H9 (cell line): ENCODE measurements around the gene TOM1L2. TPM values are rescaled to one million over a fixed set of nuclear protein-coding genes. Genes with fewer than 3 reads are reported as not detected.

Source experiments
- DNase-seq: peaks from one replicate; pipeline ENCODE4 v3.0.0-alpha.2; 2017
- H2AFZ ChIP-seq: one replicate; pipeline ENCODE4 v1.6.1; 2013; ENCODE audit warnings: mild to moderate bottlenecking, low read length, control low read depth, moderate library complexity
- H2AK5ac ChIP-seq: 2 replicates; pipeline ENCODE4 v1.6.1; 2013; ENCODE audit warnings: low read length, control low read depth, mixed read lengths; ENCODE audit not compliant: insufficient read length
- H2BK120ac ChIP-seq: one replicate; pipeline ENCODE4 v1.6.1; 2013; ENCODE audit warnings: low read depth, mild to moderate bottlenecking, low read length, control low read depth, inconsistent platforms; ENCODE audit not compliant: poor library complexity, severe bottlenecking
- H2BK12ac ChIP-seq: 2 replicates; pipeline ENCODE4 v1.6.1; 2013; ENCODE audit warnings: low read length, control low read depth, mixed read lengths, low read depth; ENCODE audit not compliant: insufficient read length
- H2BK15ac ChIP-seq: 2 replicates; pipeline ENCODE4 v1.6.1; 2013; ENCODE audit warnings: low read depth, low read length, control low read depth
- H2BK20ac ChIP-seq: one replicate; pipeline ENCODE4 v1.6.1; 2013; ENCODE audit warnings: low read depth, mild to moderate bottlenecking, low read length, control low read depth, inconsistent platforms; ENCODE audit not compliant: poor library complexity, severe bottlenecking
- H2BK5ac ChIP-seq: 2 replicates; pipeline ENCODE4 v1.6.1; 2013; ENCODE audit warnings: low read length, control low read depth, mixed read lengths; ENCODE audit not compliant: insufficient read length
- H3K14ac ChIP-seq: 2 replicates; pipeline ENCODE4 v1.6.1; 2013; ENCODE audit warnings: low read length, control low read depth; ENCODE audit not compliant: insufficient read depth
- H3K18ac ChIP-seq: 2 replicates; pipeline ENCODE4 v1.6.1; 2013; ENCODE audit warnings: low read depth, mild to moderate bottlenecking, mixed read lengths, low read length, control low read depth; ENCODE audit not compliant: insufficient read length
- H3K23ac ChIP-seq: 2 replicates; pipeline ENCODE4 v1.6.1; 2013; ENCODE audit warnings: low read length, control low read depth, mixed read lengths, low read depth; ENCODE audit not compliant: insufficient read length
- H3K23me2 ChIP-seq: 2 replicates; pipeline ENCODE4 v1.6.1; 2013; ENCODE audit warnings: low read depth, mild to moderate bottlenecking, mixed read lengths, low read length, control low read depth; ENCODE audit not compliant: insufficient read length, poor library complexity, severe bottlenecking
- H3K27ac ChIP-seq: 2 replicates; pipeline ENCODE4 v1.5.1; 2013; ENCODE audit warnings: low read length, control low read depth, mixed read lengths, low read depth; ENCODE audit not compliant: insufficient read length
- H3K27me3 ChIP-seq: 2 replicates; pipeline ENCODE4 v1.6.1; 2013; ENCODE audit warnings: low read length, control low read depth, inconsistent platforms; ENCODE audit not compliant: insufficient read depth
- H3K4ac ChIP-seq: 2 replicates; pipeline ENCODE4 v1.6.1; 2013; ENCODE audit warnings: low read depth, mild to moderate bottlenecking, control low read depth, inconsistent platforms, low read length, moderate library complexity
- H3K4me1 ChIP-seq: 2 replicates; pipeline ENCODE4 v1.6.1; 2013; ENCODE audit warnings: low read length, control low read depth, inconsistent platforms; ENCODE audit not compliant: insufficient read depth
- H3K4me2 ChIP-seq: 2 replicates; pipeline ENCODE4 v1.6.1; 2013; ENCODE audit warnings: low read length, control low read depth, mixed read lengths; ENCODE audit not compliant: insufficient read length, insufficient read depth
- H3K56ac ChIP-seq: 2 replicates; pipeline ENCODE4 v1.6.1; 2013; ENCODE audit warnings: low read depth, mild to moderate bottlenecking, mixed read lengths, low read length, control low read depth; ENCODE audit not compliant: insufficient read length
- H3K79me1 ChIP-seq: 2 replicates; pipeline ENCODE4 v1.6.1; 2013; ENCODE audit warnings: low read depth, mild to moderate bottlenecking, moderate library complexity, low read length, control low read depth, inconsistent platforms; ENCODE audit not compliant: insufficient read depth, poor library complexity, severe bottlenecking
- H3K79me2 ChIP-seq: 2 replicates; pipeline ENCODE4 v1.6.1; 2013; ENCODE audit warnings: low read length, control low read depth, inconsistent platforms; ENCODE audit not compliant: insufficient read depth
- H3K9ac ChIP-seq: 2 replicates; pipeline ENCODE4 v1.6.1; 2013; ENCODE audit warnings: low read length, control low read depth, mixed read lengths; ENCODE audit not compliant: insufficient read length; ENCODE audit errors: extremely low read depth
- H3K9me3 ChIP-seq: one replicate; pipeline ENCODE4 v1.6.1; 2013; ENCODE audit warnings: low read depth, low read length, inconsistent platforms; ENCODE audit not compliant: control insufficient read depth
- H3T11ph ChIP-seq: one replicate; pipeline ENCODE4 v1.6.1; 2013; ENCODE audit warnings: mild to moderate bottlenecking, low read length, control low read depth, inconsistent platforms
- H4K20me1 ChIP-seq: one replicate; pipeline ENCODE4 v1.6.1; 2013; ENCODE audit not compliant: control insufficient read depth, insufficient read length, insufficient read depth
- H4K5ac ChIP-seq: 2 replicates; pipeline ENCODE4 v1.6.1; 2013; ENCODE audit warnings: low read depth, mild to moderate bottlenecking, mixed read lengths, low read length, control low read depth; ENCODE audit not compliant: insufficient read length
- H4K8ac ChIP-seq: replicated peaks from 2 replicates; pipeline ENCODE4 v1.6.1; 2013; ENCODE audit warnings: low read length, control low read depth, mixed read lengths, low read depth; ENCODE audit not compliant: insufficient read length
- H4K91ac ChIP-seq: 2 replicates; pipeline ENCODE4 v1.6.1; 2013; ENCODE audit warnings: low read depth, mild to moderate bottlenecking, moderate library complexity, mixed read lengths, low read length, control low read depth; ENCODE audit not compliant: insufficient read length
- H3K27ac Mint-ChIP-seq, 3 experiments: 2 replicates in 2 of 3; 3 replicates in 1 of 3; pipeline ENCODE4 v1.8.0; 2020 to 2021; ENCODE audit warnings: mixed read lengths in 3 of 3, mild to moderate bottlenecking in 1 of 3, moderate library complexity in 1 of 3
- H3K27me3 Mint-ChIP-seq: 2 replicates; pipeline ENCODE4 v1.8.0; 2021; ENCODE audit warnings: low read depth, mild to moderate bottlenecking, moderate library complexity, mixed read lengths
- H3K36me3 Mint-ChIP-seq, 3 experiments: 2 replicates in 2 of 3; 3 replicates in 1 of 3; pipeline ENCODE4 v1.8.0; 2020 to 2021; ENCODE audit warnings: low read depth in 3 of 3, mixed read lengths in 3 of 3; ENCODE audit not compliant: insufficient read depth in 1 of 3
- H3K4me1 Mint-ChIP-seq, 2 experiments: 2 replicates each; pipeline ENCODE4 v1.8.0; 2020; ENCODE audit warnings: mixed read lengths in 2 of 2
- H3K4me3 Mint-ChIP-seq, 2 experiments: 2 replicates in 1 of 2; 3 replicates in 1 of 2; pipeline ENCODE4 v1.8.0; 2020 to 2021; ENCODE audit warnings: mild to moderate bottlenecking in 2 of 2, mixed read lengths in 2 of 2, moderate library complexity in 1 of 2
- H3K9me3 Mint-ChIP-seq, 2 experiments: 2 replicates in 1 of 2; 3 replicates in 1 of 2; pipeline ENCODE4 v1.8.0; 2020; ENCODE audit warnings: mild to moderate bottlenecking in 2 of 2, mixed read lengths in 2 of 2, moderate library complexity in 1 of 2
- WGBS: extraction: QIAGEN DNeasy Blood & Tissue Kit; methylation state at CpG from one replicate; pipeline ENCODE4 v1.1.7; 2013; ENCODE audit warnings: missing lambda C conversion rate, low lambda C conversion rate, mixed read lengths; ENCODE audit not compliant: insufficient read length; ENCODE audit errors: extremely low coverage; 5-methylcytosine and 5-hydroxymethylcytosine counted together
- total RNA-seq: library from RNA; stranded (reverse); gene quantifications from 2 replicates; pipeline ENCODE4 v1.2.1, GENCODE V29; 2021
- TF ChIP-seq, protein P1 (sequence below): fragments of 200-600 bp; sonication (generic); conservative IDR thresholded peaks from 3 replicates; pipeline ENCODE4 v1.8.0; 2021; ENCODE audit warnings: antibody characterized with exemption, mild to moderate bottlenecking

The TOM1L2 gene
- total RNA-seq, 1 experiment from 2014 or later = 4.6 TPM

DNA sequence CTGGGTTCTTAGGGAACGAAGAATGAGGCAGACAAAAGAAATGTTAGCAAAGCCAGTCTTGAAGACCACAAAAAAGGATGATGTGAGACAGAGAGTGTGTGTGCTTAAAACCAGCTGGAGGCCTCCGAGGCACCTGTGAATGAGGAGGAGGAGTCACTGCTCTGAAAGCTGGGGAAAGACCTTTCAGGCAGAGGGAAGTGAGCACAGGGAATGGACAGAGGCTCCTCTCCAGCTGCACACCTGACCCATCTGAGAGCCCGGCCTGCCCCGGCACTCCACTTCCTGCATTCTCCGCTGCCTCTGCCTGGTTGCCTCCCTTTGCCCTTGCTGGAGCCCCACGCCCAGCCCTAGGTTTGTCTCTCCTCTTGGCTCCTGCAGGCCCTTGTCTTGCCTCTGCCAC, 80.2 kb downstream of the TOM1L2 start:
- H3K27me3 ChIP-seq = no peaks in the 10 kb centered on the region
- no peaks in the 10 kb centered on the region for H3K36me3 Mint-ChIP-seq

More for the DNA sequence above, 80.2 kb downstream of the TOM1L2 start:
- no peak overlapping the region for H4K5ac ChIP-seq
- no peak overlapping the region for H2BK12ac ChIP-seq
- H3K9me3 ChIP-seq = no peaks in the 10 kb centered on the region
- H3K27ac Mint-ChIP-seq = no peak overlapping the region
- H2BK20ac ChIP-seq = no peak overlapping the region
- H4K91ac ChIP-seq = no peak overlapping the region
- no peak overlapping the region; the same call in 1 of the 2 replicates for H3K14ac ChIP-seq
- TF ChIP-seq, protein P1, sequence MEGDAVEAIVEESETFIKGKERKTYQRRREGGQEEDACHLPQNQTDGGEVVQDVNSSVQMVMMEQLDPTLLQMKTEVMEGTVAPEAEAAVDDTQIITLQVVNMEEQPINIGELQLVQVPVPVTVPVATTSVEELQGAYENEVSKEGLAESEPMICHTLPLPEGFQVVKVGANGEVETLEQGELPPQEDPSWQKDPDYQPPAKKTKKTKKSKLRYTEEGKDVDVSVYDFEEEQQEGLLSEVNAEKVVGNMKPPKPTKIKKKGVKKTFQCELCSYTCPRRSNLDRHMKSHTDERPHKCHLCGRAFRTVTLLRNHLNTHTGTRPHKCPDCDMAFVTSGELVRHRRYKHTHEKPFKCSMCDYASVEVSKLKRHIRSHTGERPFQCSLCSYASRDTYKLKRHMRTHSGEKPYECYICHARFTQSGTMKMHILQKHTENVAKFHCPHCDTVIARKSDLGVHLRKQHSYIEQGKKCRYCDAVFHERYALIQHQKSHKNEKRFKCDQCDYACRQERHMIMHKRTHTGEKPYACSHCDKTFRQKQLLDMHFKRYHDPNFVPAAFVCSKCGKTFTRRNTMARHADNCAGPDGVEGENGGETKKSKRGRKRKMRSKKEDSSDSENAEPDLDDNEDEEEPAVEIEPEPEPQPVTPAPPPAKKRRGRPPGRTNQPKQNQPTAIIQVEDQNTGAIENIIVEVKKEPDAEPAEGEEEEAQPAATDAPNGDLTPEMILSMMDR = no peak
- peaks cover 29 to 34% of the 10 kb centered on the region in 2 experiments for H3K4me1 Mint-ChIP-seq
- no peak overlapping the region for H2BK120ac ChIP-seq
- no peak overlapping the region for H3K4ac ChIP-seq
- no peak overlapping the region for H2AFZ ChIP-seq
- no peaks in the 10 kb centered on the region for H3K23me2 ChIP-seq
- H3K18ac ChIP-seq = no peak overlapping the region
- H2AK5ac ChIP-seq = no peak overlapping the region
- no peak overlapping the region for H3K23ac ChIP-seq
- H3K79me1 ChIP-seq = no peaks in the 10 kb centered on the region
- no peak overlapping the region for H3K27ac ChIP-seq
- no peak for DNase-seq
- H3K56ac ChIP-seq = no peak overlapping the region
- H3K4me2 ChIP-seq = no peak overlapping the region
- no CpG with 5 or more reads among the region's 6 CpGs for WGBS
- no peak overlapping the region for H2BK15ac ChIP-seq
- no peaks in the 10 kb centered on the region for H3K79me2 ChIP-seq
- H4K20me1 ChIP-seq = peaks cover 2% of the 10 kb centered on the region
- H2BK5ac ChIP-seq = no peak overlapping the region
- H4K8ac ChIP-seq = no peak overlapping the region
- H3K9me3 Mint-ChIP-seq = no peaks in the 10 kb centered on the region
- H3T11ph ChIP-seq = no peak overlapping the region
- peaks cover 2% of the 10 kb centered on the region; the same call in 1 of the 2 replicates for H3K27me3 Mint-ChIP-seq
- H3K9ac ChIP-seq = no peak overlapping the region
- H3K4me1 ChIP-seq = no peaks in the 10 kb centered on the region; the same call in 1 of the 2 replicates
- H3K4me3 Mint-ChIP-seq = no peak overlapping the region; a peak in 1 of 5 replicates
